GM12801 (cell line): ENCODE results near the gene MTHFD2L.

Experiments
- CTCF ChIP-seq: IDR thresholded peaks from one replicate; pipeline ENCODE4 v1.5.1; 2011; ENCODE audit warnings: control low read depth; ENCODE audit not compliant: insufficient read length; ENCODE audit errors: extremely low read depth

Gene MTHFD2L

DNA sequence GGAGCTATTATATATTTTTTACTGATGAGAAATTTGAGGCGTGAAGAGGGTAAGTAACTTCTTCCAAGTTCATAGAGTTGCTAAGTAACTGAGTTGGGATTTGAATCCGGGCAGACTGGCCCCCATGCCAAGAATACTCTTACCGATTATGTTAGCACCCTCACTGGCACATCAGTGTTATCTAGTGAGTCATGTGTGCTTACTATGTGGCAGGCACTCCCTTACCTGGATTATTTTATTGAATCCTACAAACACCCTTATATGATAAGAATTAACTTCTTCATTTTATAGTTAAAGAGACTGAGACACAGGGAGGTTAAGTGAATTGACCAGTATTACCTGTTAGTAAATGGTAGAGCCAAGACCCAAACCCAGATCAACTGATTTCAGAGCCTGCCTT is 20.9 kb downstream of the MTHFD2L start:
- TF ChIP-seq CTCF = no peak

DNA sequence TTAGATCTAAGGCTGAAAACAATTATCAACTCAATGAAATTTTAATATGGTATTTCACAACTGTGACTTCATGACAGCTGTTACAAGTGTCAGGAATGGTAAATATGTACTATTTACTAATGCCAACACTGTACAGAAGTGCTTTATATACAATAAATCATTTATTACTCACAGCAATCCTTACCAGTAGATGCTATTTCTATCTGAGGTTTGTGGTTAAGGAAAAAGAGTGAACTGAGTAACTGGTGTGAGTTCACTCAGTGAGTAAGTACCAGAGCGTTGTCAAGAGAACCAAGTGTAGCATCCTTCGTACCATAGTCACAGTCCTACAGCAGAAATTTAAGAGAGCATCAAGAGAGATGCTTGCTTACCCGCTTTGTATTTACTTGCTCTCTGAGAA is 23.3 kb downstream of the MTHFD2L start:
- TF ChIP-seq CTCF = no peak

DNA sequence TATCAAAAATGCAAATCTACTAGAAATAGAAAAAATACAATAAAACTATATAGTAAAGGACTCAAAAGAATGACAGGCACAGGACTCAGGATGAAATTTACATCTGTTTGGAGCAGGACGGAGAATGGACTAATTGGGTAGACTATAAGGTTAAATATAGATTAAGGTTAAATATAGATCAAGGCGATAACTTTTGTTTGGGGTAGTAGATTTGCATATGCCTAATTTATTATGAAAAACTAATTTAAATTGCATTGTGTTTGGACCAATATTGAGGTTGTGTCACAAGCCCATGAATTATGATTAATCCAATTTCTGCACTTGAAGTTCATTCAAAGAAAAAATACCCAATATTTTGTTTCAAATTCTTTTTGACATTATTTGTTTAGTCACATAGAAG is 31.0 kb downstream of the MTHFD2L start:
- no peak for TF ChIP-seq CTCF

GRCh38 chr4:74189331-74190043 is 31.6 kb downstream of the MTHFD2L start:
- TF ChIP-seq CTCF = no peak

DNA sequence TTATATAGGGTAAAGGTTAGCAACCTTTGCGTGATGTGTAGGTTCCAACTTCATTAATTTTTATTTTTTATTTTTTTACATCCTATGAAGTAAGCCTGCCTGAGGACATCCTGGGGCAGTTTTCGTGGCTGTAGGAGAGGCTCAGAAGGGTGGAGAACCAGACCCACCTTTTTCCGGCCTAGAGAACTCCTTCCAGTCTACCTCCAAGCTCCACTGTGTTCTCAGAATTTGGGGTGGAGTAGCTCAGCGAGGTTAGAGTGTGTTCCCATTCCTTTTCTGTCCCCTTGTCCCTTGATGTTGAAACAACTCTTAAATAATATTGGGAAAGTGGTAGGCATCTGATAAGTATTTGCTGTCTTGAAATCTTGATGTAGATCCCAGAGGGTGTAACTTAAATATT is 32.4 kb downstream of the MTHFD2L start:
- TF ChIP-seq CTCF = no peak

DNA sequence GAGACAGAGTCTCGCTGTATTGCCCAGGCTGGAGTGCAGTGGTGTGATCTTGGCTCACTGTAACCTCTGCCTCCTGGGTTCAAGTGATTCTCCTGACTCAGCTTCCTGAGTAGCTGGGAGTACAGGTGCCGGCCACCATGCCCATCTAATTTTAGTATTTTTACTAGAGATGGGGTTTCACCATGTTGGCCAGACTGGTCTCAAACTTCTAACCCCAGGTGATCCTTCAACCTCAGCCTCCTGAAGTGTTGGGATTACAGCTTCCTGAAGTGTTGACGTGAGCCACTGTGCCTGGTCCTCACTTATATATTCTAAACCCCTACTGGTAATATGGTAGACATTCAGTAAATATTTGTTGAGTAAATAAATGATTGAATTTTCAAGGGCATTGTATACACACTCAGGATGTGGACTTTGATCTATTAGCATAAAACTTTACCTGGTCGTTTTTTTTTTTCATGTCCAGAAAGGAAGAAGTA is 33.0 kb downstream of the MTHFD2L start:
- TF ChIP-seq CTCF = no peak

DNA sequence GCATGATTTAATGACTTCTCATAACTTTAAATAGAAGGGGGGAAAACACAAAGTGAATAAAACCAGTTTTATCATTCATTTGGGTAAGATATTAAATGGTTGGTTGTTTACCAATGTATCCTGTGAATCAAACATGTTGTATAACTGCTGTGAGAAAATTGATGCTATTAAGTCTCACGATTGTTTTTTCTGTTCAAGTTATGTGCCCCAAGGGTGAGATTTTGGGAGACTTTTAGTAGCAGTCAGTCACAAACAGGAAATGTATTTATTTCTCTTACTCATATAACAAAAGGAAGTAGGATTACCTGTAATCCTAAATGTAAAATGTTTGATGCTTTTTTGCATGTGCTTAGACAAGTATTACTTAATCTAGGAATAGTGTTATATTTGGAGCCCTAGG is 39.2 kb downstream of the MTHFD2L start:
- no peak for TF ChIP-seq CTCF
